ENCODE measurements around the gene RBM19. TPM values are rescaled to one million over a fixed set of nuclear protein-coding genes. Genes with fewer than 3 reads are reported as not detected.

Gene RBM19
- polyA plus RNA-seq, 4 donors: 23.4 to 43.1 (median 33.5) TPM

GRCh38 chr12:113934060-113934814 lies 31.9 kb downstream of the RBM19 start:
- DNase-seq (ENCODE audit: low read depth in 4 of 4, low spot score in 2 of 4): no peak

- DNase-seq (ENCODE audit: low read depth in 4 of 4, low spot score in 2 of 4): peak in 2 of 4 donors; percentile 1 to 16
Measured at GRCh38 chr12:113933201-113933786, 32.8 kb downstream of the RBM19 start.

- peak in 2 of 4 donors; percentile 6 to 24 for DNase-seq (ENCODE audit: low read depth in 4 of 4, low spot score in 2 of 4)
Measured at GRCh38 chr12:113932381-113933196, 33.5 kb downstream of the RBM19 start.

GRCh38 chr12:113931517-113931916 lies 34.6 kb downstream of the RBM19 start:
- no peak for DNase-seq (ENCODE audit: low read depth in 4 of 4, low spot score in 2 of 4)

GRCh38 chr12:113930249-113930648 lies 35.9 kb downstream of the RBM19 start:
- DNase-seq (ENCODE audit: low read depth in 4 of 4, low spot score in 2 of 4): no peak

- no peak for DNase-seq (ENCODE audit: low read depth in 4 of 4, low spot score in 2 of 4)
Measured at GRCh38 chr12:113929312-113929989, 36.7 kb downstream of the RBM19 start.

- no peak for DNase-seq (ENCODE audit: low read depth in 4 of 4, low spot score in 2 of 4)
Measured at GRCh38 chr12:113926788-113927187, 39.3 kb downstream of the RBM19 start.

GRCh38 chr12:113924341-113924740 lies 41.8 kb downstream of the RBM19 start:
- no peak for DNase-seq (ENCODE audit: low read depth in 4 of 4, low spot score in 2 of 4)

GRCh38 chr12:113923251-113923650 lies 42.9 kb downstream of the RBM19 start:
- DNase-seq (ENCODE audit: low read depth in 4 of 4, low spot score in 2 of 4): no peak

GRCh38 chr12:113921430-113921829 lies 44.7 kb downstream of the RBM19 start:
- DNase-seq (ENCODE audit: low read depth in 4 of 4, low spot score in 2 of 4): no peak

- no peak for DNase-seq (ENCODE audit: low read depth in 4 of 4, low spot score in 2 of 4)
Measured at GRCh38 chr12:113919791-113920190, 46.3 kb downstream of the RBM19 start.

- DNase-seq (ENCODE audit: low read depth in 4 of 4, low spot score in 2 of 4): no peak
Measured at GRCh38 chr12:113918306-113918705, 47.8 kb downstream of the RBM19 start.

GRCh38 chr12:113917393-113917792 lies 48.7 kb downstream of the RBM19 start:
- DNase-seq (ENCODE audit: low read depth in 4 of 4, low spot score in 2 of 4): no peak

- no peak for DNase-seq (ENCODE audit: low read depth in 4 of 4, low spot score in 2 of 4)
Measured at GRCh38 chr12:113914806-113915205, 51.3 kb downstream of the RBM19 start.

- DNase-seq (ENCODE audit: low read depth in 4 of 4, low spot score in 2 of 4): no peak
Measured at GRCh38 chr12:113914176-113914575, 51.9 kb downstream of the RBM19 start.

- no peak for DNase-seq (ENCODE audit: low read depth in 4 of 4, low spot score in 2 of 4)
Measured at GRCh38 chr12:113912760-113913329, 53.3 kb downstream of the RBM19 start.

GRCh38 chr12:113911971-113912759 lies 54.0 kb downstream of the RBM19 start:
- no peak for DNase-seq (ENCODE audit: low read depth in 4 of 4, low spot score in 2 of 4)

GRCh38 chr12:113910751-113911272 lies 55.3 kb downstream of the RBM19 start:
- no peak for DNase-seq (ENCODE audit: low read depth in 4 of 4, low spot score in 2 of 4)

GRCh38 chr12:113909776-113910420 lies 56.2 kb downstream of the RBM19 start:
- DNase-seq (ENCODE audit: low read depth in 4 of 4, low spot score in 2 of 4): no peak
